ENCODE measurements around the gene KY.
"Not testable (repeated sequence)": the region's sequence is repeated elsewhere in the genome, so short reads cannot be mapped to it uniquely, and the experiment has no call there.

Gene KY

GRCh38 chr3:134600685-134601463 is 49.9 kb downstream of the KY start:
- Mint-ChIP-seq H3K4me1 (ENCODE audit: low read depth) (peaks cover 1% of the 10 kb centered on the region), H3K9me3 (no peaks in the 10 kb centered on the region), H3K27me3 (ENCODE audit: low read depth) (no peaks in the 10 kb centered on the region), H3K36me3 (ENCODE audit: low read depth) (no peaks in the 10 kb centered on the region), H3K4me3 (no peak overlapping the region), H3K27ac (no peak overlapping the region)
- DNase-seq (ENCODE audit: low spot score) = peak; percentile 40

- Mint-ChIP-seq H3K36me3 (ENCODE audit: low read depth) (no peaks in the 10 kb centered on the region), H3K27me3 (ENCODE audit: low read depth) (no peaks in the 10 kb centered on the region), H3K4me1 (ENCODE audit: low read depth) (peaks cover 1% of the 10 kb centered on the region), H3K4me3 (no peak overlapping the region), H3K9me3 (no peaks in the 10 kb centered on the region), H3K27ac (no peak overlapping the region)
- no peak for DNase-seq (ENCODE audit: low spot score)
Measured at GRCh38 chr3:134600206-134600605, 50.6 kb downstream of the KY start.

- Mint-ChIP-seq H3K9me3 (no peaks in the 10 kb centered on the region), H3K4me3 (no peak overlapping the region), H3K27me3 (ENCODE audit: low read depth) (no peaks in the 10 kb centered on the region), H3K36me3 (ENCODE audit: low read depth) (no peaks in the 10 kb centered on the region), H3K27ac (no peak overlapping the region), H3K4me1 (ENCODE audit: low read depth) (peaks cover 1% of the 10 kb centered on the region)
- no peak for DNase-seq (ENCODE audit: low spot score)
Measured at GRCh38 chr3:134598763-134599545, 51.9 kb downstream of the KY start.

GRCh38 chr3:134597390-134597970 is 53.3 kb downstream of the KY start:
- DNase-seq (ENCODE audit: low spot score) = no peak
- H3K36me3 Mint-ChIP-seq (ENCODE audit: low read depth) = no peaks in the 10 kb centered on the region

GRCh38 chr3:134594986-134595385 is 55.8 kb downstream of the KY start:
- not testable (repeated sequence) for DNase-seq (ENCODE audit: low spot score); H3K36me3 Mint-ChIP-seq (ENCODE audit: low read depth); H3K27ac Mint-ChIP-seq; H3K4me3 Mint-ChIP-seq; H3K27me3 Mint-ChIP-seq (ENCODE audit: low read depth); H3K9me3 Mint-ChIP-seq; H3K4me1 Mint-ChIP-seq (ENCODE audit: low read depth)

More at GRCh38 chr3:134597390-134597970, 53.3 kb downstream of the KY start:
- Mint-ChIP-seq H3K4me1 (ENCODE audit: low read depth) (peaks cover 1% of the 10 kb centered on the region), H3K9me3 (no peaks in the 10 kb centered on the region), H3K27ac (no peak overlapping the region), H3K27me3 (ENCODE audit: low read depth) (no peaks in the 10 kb centered on the region), H3K4me3 (no peak overlapping the region)

- Mint-ChIP-seq H3K27me3 (ENCODE audit: low read depth) (no peaks in the 10 kb centered on the region), H3K9me3 (no peaks in the 10 kb centered on the region), H3K4me1 (ENCODE audit: low read depth) (no peaks in the 10 kb centered on the region), H3K27ac (no peak overlapping the region), H3K4me3 (no peak overlapping the region), H3K36me3 (ENCODE audit: low read depth) (no peaks in the 10 kb centered on the region)
- no peak for DNase-seq (ENCODE audit: low spot score)
Measured at GRCh38 chr3:134594331-134594741, 56.5 kb downstream of the KY start.

- no peak for DNase-seq (ENCODE audit: low spot score)
- Mint-ChIP-seq H3K4me1 (ENCODE audit: low read depth) (no peaks in the 10 kb centered on the region), H3K36me3 (ENCODE audit: low read depth) (no peaks in the 10 kb centered on the region), H3K27ac (no peak overlapping the region), H3K9me3 (no peaks in the 10 kb centered on the region), H3K27me3 (ENCODE audit: low read depth) (no peaks in the 10 kb centered on the region), H3K4me3 (no peak overlapping the region)
Measured at GRCh38 chr3:134592806-134593205, 58.0 kb downstream of the KY start.

- H3K9me3 Mint-ChIP-seq = no peaks in the 10 kb centered on the region
- DNase-seq (ENCODE audit: low spot score) = no peak
- no peak overlapping the region for H3K27ac Mint-ChIP-seq
- no peak overlapping the region for H3K4me3 Mint-ChIP-seq
- no peaks in the 10 kb centered on the region for H3K4me1 Mint-ChIP-seq (ENCODE audit: low read depth)
- H3K27me3 Mint-ChIP-seq (ENCODE audit: low read depth) = peaks cover 2% of the 10 kb centered on the region
- H3K36me3 Mint-ChIP-seq (ENCODE audit: low read depth) = no peaks in the 10 kb centered on the region
Measured at GRCh38 chr3:134590766-134591165, 60.1 kb downstream of the KY start.

GRCh38 chr3:134579141-134579665 is 71.6 kb downstream of the KY start:
- peaks cover 6% of the 10 kb centered on the region for H3K27me3 Mint-ChIP-seq (ENCODE audit: low read depth)
- no peak overlapping the region for H3K4me3 Mint-ChIP-seq
- H3K27ac Mint-ChIP-seq = no peak overlapping the region
- no peaks in the 10 kb centered on the region for H3K36me3 Mint-ChIP-seq (ENCODE audit: low read depth)
- no peak for DNase-seq (ENCODE audit: low spot score)
- peaks cover 3% of the 10 kb centered on the region for H3K4me1 Mint-ChIP-seq (ENCODE audit: low read depth)
- H3K9me3 Mint-ChIP-seq = no peaks in the 10 kb centered on the region

GRCh38 chr3:134576831-134577230 is 74.0 kb downstream of the KY start:
- H3K4me1 Mint-ChIP-seq (ENCODE audit: low read depth) = peaks cover 3% of the 10 kb centered on the region
- no peaks in the 10 kb centered on the region for H3K27me3 Mint-ChIP-seq (ENCODE audit: low read depth)
- H3K9me3 Mint-ChIP-seq = no peaks in the 10 kb centered on the region
- H3K27ac Mint-ChIP-seq = no peak overlapping the region
- no peaks in the 10 kb centered on the region for H3K36me3 Mint-ChIP-seq (ENCODE audit: low read depth)
- H3K4me3 Mint-ChIP-seq = no peak overlapping the region
- DNase-seq (ENCODE audit: low spot score) = no peak

GRCh38 chr3:134576426-134576825 is 74.4 kb downstream of the KY start:
- Mint-ChIP-seq H3K27me3 (ENCODE audit: low read depth) (no peaks in the 10 kb centered on the region), H3K4me3 (no peak overlapping the region), H3K9me3 (no peaks in the 10 kb centered on the region), H3K4me1 (ENCODE audit: low read depth) (peaks cover 3% of the 10 kb centered on the region), H3K36me3 (ENCODE audit: low read depth) (no peaks in the 10 kb centered on the region), H3K27ac (no peak overlapping the region)
- no peak for DNase-seq (ENCODE audit: low spot score)

- not testable (repeated sequence) for H3K27me3 Mint-ChIP-seq (ENCODE audit: low read depth); H3K27ac Mint-ChIP-seq; DNase-seq (ENCODE audit: low spot score); H3K4me1 Mint-ChIP-seq (ENCODE audit: low read depth); H3K4me3 Mint-ChIP-seq; H3K36me3 Mint-ChIP-seq (ENCODE audit: low read depth)
- H3K9me3 Mint-ChIP-seq = peaks cover 22% of the 10 kb centered on the region
Measured at GRCh38 chr3:134569899-134570298, 80.9 kb downstream of the KY start.

- no peaks in the 10 kb centered on the region for H3K4me1 Mint-ChIP-seq (ENCODE audit: low read depth)
- H3K27me3 Mint-ChIP-seq (ENCODE audit: low read depth) = no peaks in the 10 kb centered on the region
- H3K4me3 Mint-ChIP-seq = no peak overlapping the region
- DNase-seq (ENCODE audit: low spot score) = no peak
- peaks cover 22% of the 10 kb centered on the region for H3K9me3 Mint-ChIP-seq
- H3K27ac Mint-ChIP-seq = no peak overlapping the region
- peaks cover 6% of the 10 kb centered on the region for H3K36me3 Mint-ChIP-seq (ENCODE audit: low read depth)
Measured at GRCh38 chr3:134568790-134569189, 82.0 kb downstream of the KY start.

- Mint-ChIP-seq H3K27me3 (ENCODE audit: low read depth) (no peaks in the 10 kb centered on the region), H3K4me3 (no peak overlapping the region), H3K27ac (no peak overlapping the region), H3K4me1 (ENCODE audit: low read depth) (peaks cover 2% of the 10 kb centered on the region), H3K36me3 (ENCODE audit: low read depth) (peaks cover 12% of the 10 kb centered on the region), H3K9me3 (peaks cover 22% of the 10 kb centered on the region)
- no peak for DNase-seq (ENCODE audit: low spot score)
Measured at GRCh38 chr3:134567605-134568004, 83.2 kb downstream of the KY start.

Measured in T-helper 2 cell treated with Interferon-gamma antibody and Interleukin-4, amounts not matched to agents 5 μg/mL and 100 μg/mL, for 36 hours (primary cell).